HepG2 (cell line): Measurements from ENCODE around the gene ARHGAP23. TPM values are rescaled to one million over a fixed set of nuclear protein-coding genes. Genes with fewer than 3 reads are reported as not detected.
A peak's percentile ranks its signal among the peaks of the same experiment; 100 is the strongest.

ENCODE experiments used
- AGO2 ChIP-seq: fragments of 200-400 bp; formaldehyde crosslinking; optimal IDR thresholded peaks from 2 replicates; pipeline ENCODE3; 2017; ENCODE audit warnings: mild to moderate bottlenecking, low read depth, low read length, moderate library complexity
- BORCS8-MEF2B ChIP-seq: sonication (generic); formaldehyde crosslinking; IDR thresholded peaks from 2 replicates; pipeline ENCODE4 v1.8.0; 2022; ENCODE audit warnings: mild to moderate bottlenecking, missing genetic modification reagents
- DNMT3B ChIP-seq: conservative IDR thresholded peaks from 2 replicates; pipeline ENCODE4 v1.6.1; 2016; ENCODE audit warnings: missing biosample characterization, control low read depth
- KLF6 ChIP-seq: IDR thresholded peaks from 2 replicates; pipeline ENCODE4 v1.8.0; 2016; ENCODE audit warnings: missing biosample characterization, missing genetic modification reagents
- MIER3 ChIP-seq: IDR thresholded peaks from 2 replicates; pipeline ENCODE4 v1.6.1; 2016; ENCODE audit warnings: missing compliant biosample characterization, borderline replicate concordance
- SAP130 ChIP-seq: IDR thresholded peaks from 2 replicates; pipeline ENCODE4 v1.6.1; 2016; ENCODE audit warnings: low read depth
- TEAD3 ChIP-seq: optimal IDR thresholded peaks from 2 replicates; pipeline ENCODE3; 2016; ENCODE audit warnings: borderline replicate concordance
- ZC3H4 ChIP-seq: sonication (generic); formaldehyde crosslinking; IDR thresholded peaks from 2 replicates; pipeline ENCODE4 v1.4.0; 2020; ENCODE audit warnings: missing genetic modification reagents, borderline replicate concordance
- ZNF234 ChIP-seq: sonication (generic); formaldehyde crosslinking; conservative IDR thresholded peaks from 2 replicates; pipeline ENCODE4 v1.5.1; 2020; ENCODE audit warnings: mild to moderate bottlenecking, missing genetic modification reagents
- ZNF431 ChIP-seq: sonication (generic); formaldehyde crosslinking; IDR thresholded peaks from 2 replicates; pipeline ENCODE4 v1.9.0; 2022; ENCODE audit warnings: missing genetic modification reagents, low read depth, mild to moderate bottlenecking, borderline replicate concordance
- ZNF589 ChIP-seq: sonication (generic); formaldehyde crosslinking; conservative IDR thresholded peaks from 2 replicates; pipeline ENCODE4 v1.8.0; 2022; ENCODE audit warnings: mild to moderate bottlenecking, moderate library complexity, missing genetic modification reagents
- ZNF780A ChIP-seq: sonication (generic); formaldehyde crosslinking; IDR thresholded peaks from 2 replicates; pipeline ENCODE4 v1.8.0; 2022; ENCODE audit warnings: mild to moderate bottlenecking, missing genetic modification reagents, moderate library complexity
- polyA plus RNA-seq, 8 experiments: library from polyadenylated mRNA; depleted of rRNA in 3 of 8; stranded (reverse) in 7 of 8; unstranded in 1 of 8; fragments of >200 nt; fragmentation: Illumina TruSeq in 4 of 8; extraction: Trizol in 4 of 8; gene quantifications; 2 replicates each; pipeline versions ENCODE4 v1.2.1 to v1.2.3, GENCODE V29; 2011 to 2016; ENCODE audit warnings: low read depth in 4 of 8, missing spikeins in 1 of 8, mixed read lengths in 1 of 8; ENCODE audit not compliant: insufficient read depth in 1 of 8
- total RNA-seq, 5 experiments: library from RNA; depleted of rRNA; stranded (reverse); fragments of >200 nt; fragmentation: Illumina TruSeq; extraction: Trizol; gene quantifications; 2 replicates each; pipeline ENCODE4 v1.2.3, GENCODE V29; 2016; ENCODE audit warnings: low read depth in 1 of 5
- TF ChIP-seq, protein P1 (sequence below): fragments of 450-650 bp; IDR thresholded peaks from 2 replicates; pipeline ENCODE4 v1.6.1; 2017
- TF ChIP-seq, protein P2 (sequence below): sonication (generic); formaldehyde crosslinking; IDR thresholded peaks from 2 replicates; pipeline ENCODE4 v1.4.0; 2020; ENCODE audit warnings: mild to moderate bottlenecking, missing genetic modification reagents, borderline replicate concordance
- TF ChIP-seq, protein P3 (sequence below): sonication (generic); formaldehyde crosslinking; IDR thresholded peaks from 2 replicates; pipeline ENCODE4 v1.4.0; 2020; ENCODE audit warnings: mild to moderate bottlenecking, missing genetic modification reagents, borderline replicate concordance
- TF ChIP-seq, protein P4 (sequence below): sonication (generic); formaldehyde crosslinking; conservative IDR thresholded peaks from 2 replicates; pipeline ENCODE4 v1.4.0; 2020; ENCODE audit warnings: mild to moderate bottlenecking, missing genetic modification reagents, moderate library complexity
- TF ChIP-seq, protein P5 (sequence below): sonication (generic); formaldehyde crosslinking; IDR thresholded peaks from 2 replicates; pipeline ENCODE4 v1.9.0; 2022; ENCODE audit warnings: missing genetic modification reagents, mild to moderate bottlenecking, borderline replicate concordance

The ARHGAP23 gene
- total and polyA plus RNA-seq, 2 of the 13 experiments (the other 11 are each of a cell fraction or from before 2014, with no cell fraction given): 0.03 TPM; not detected in 1

DNA sequence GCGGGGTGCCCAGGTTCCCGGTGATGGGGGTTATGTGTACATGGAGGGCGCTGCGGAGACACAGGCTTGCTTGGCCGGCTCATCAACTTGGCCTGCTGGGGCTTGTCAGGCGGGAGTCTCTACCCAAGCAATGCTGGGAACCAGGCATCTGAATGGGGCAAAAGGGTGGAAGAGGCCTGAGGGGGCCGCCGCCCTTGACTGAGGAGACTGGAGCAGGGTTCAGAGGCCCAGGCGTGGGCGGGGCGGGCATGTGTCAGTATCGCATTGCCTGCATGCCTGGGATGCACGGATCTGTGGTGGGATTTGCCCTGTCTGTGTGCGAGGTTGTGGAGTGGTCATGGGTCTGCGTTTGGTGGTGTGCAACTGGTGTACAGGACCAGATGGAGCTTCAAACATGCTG lies 21.1 kb downstream of the ARHGAP23 start (continued):
- TF ChIP-seq, protein P1, sequence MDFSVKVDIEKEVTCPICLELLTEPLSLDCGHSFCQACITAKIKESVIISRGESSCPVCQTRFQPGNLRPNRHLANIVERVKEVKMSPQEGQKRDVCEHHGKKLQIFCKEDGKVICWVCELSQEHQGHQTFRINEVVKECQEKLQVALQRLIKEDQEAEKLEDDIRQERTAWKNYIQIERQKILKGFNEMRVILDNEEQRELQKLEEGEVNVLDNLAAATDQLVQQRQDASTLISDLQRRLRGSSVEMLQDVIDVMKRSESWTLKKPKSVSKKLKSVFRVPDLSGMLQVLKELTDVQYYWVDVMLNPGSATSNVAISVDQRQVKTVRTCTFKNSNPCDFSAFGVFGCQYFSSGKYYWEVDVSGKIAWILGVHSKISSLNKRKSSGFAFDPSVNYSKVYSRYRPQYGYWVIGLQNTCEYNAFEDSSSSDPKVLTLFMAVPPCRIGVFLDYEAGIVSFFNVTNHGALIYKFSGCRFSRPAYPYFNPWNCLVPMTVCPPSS: no peak
- TF ChIP-seq AGO2 (no peak), DNMT3B (CRISPR knock-in tag) (no peak), ZNF589 (no peak), KLF6 (CRISPR knock-in tag) (no peak), MIER3 (no peak), ZNF431 (no peak), ZNF234 (no peak), ZNF780A (CRISPR knock-in tag) (no peak), ZC3H4 (CRISPR knock-in tag) (no peak), BORCS8-MEF2B (no peak), SAP130 (CRISPR knock-in tag) (0 out of 2 replicates have a peak, but pooled peaks have one; percentile 43), TEAD3 (CRISPR knock-in tag) (peak; percentile 86)
- TF ChIP-seq, protein P2, sequence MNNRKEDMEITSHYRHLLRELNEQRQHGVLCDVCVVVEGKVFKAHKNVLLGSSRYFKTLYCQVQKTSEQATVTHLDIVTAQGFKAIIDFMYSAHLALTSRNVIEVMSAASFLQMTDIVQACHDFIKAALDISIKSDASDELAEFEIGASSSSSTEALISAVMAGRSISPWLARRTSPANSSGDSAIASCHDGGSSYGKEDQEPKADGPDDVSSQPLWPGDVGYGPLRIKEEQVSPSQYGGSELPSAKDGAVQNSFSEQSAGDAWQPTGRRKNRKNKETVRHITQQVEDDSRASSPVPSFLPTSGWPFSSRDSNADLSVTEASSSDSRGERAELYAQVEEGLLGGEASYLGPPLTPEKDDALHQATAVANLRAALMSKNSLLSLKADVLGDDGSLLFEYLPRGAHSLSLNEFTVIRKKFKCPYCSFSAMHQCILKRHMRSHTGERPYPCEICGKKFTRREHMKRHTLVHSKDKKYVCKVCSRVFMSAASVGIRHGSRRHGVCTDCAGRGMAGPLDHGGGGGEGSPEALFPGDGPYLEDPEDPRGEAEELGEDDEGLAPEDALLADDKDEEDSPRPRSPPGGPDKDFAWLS (CRISPR knock-in tag): no peak
- TF ChIP-seq, protein P3, sequence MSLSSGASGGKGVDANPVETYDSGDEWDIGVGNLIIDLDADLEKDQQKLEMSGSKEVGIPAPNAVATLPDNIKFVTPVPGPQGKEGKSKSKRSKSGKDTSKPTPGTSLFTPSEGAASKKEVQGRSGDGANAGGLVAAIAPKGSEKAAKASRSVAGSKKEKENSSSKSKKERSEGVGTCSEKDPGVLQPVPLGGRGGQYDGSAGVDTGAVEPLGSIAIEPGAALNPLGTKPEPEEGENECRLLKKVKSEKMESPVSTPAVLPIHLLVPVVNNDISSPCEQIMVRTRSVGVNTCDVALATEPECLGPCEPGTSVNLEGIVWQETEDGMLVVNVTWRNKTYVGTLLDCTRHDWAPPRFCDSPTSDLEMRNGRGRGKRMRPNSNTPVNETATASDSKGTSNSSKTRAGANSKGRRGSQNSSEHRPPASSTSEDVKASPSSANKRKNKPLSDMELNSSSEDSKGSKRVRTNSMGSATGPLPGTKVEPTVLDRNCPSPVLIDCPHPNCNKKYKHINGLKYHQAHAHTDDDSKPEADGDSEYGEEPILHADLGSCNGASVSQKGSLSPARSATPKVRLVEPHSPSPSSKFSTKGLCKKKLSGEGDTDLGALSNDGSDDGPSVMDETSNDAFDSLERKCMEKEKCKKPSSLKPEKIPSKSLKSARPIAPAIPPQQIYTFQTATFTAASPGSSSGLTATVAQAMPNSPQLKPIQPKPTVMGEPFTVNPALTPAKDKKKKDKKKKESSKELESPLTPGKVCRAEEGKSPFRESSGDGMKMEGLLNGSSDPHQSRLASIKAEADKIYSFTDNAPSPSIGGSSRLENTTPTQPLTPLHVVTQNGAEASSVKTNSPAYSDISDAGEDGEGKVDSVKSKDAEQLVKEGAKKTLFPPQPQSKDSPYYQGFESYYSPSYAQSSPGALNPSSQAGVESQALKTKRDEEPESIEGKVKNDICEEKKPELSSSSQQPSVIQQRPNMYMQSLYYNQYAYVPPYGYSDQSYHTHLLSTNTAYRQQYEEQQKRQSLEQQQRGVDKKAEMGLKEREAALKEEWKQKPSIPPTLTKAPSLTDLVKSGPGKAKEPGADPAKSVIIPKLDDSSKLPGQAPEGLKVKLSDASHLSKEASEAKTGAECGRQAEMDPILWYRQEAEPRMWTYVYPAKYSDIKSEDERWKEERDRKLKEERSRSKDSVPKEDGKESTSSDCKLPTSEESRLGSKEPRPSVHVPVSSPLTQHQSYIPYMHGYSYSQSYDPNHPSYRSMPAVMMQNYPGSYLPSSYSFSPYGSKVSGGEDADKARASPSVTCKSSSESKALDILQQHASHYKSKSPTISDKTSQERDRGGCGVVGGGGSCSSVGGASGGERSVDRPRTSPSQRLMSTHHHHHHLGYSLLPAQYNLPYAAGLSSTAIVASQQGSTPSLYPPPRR: no peak
- TF ChIP-seq, protein P4, sequence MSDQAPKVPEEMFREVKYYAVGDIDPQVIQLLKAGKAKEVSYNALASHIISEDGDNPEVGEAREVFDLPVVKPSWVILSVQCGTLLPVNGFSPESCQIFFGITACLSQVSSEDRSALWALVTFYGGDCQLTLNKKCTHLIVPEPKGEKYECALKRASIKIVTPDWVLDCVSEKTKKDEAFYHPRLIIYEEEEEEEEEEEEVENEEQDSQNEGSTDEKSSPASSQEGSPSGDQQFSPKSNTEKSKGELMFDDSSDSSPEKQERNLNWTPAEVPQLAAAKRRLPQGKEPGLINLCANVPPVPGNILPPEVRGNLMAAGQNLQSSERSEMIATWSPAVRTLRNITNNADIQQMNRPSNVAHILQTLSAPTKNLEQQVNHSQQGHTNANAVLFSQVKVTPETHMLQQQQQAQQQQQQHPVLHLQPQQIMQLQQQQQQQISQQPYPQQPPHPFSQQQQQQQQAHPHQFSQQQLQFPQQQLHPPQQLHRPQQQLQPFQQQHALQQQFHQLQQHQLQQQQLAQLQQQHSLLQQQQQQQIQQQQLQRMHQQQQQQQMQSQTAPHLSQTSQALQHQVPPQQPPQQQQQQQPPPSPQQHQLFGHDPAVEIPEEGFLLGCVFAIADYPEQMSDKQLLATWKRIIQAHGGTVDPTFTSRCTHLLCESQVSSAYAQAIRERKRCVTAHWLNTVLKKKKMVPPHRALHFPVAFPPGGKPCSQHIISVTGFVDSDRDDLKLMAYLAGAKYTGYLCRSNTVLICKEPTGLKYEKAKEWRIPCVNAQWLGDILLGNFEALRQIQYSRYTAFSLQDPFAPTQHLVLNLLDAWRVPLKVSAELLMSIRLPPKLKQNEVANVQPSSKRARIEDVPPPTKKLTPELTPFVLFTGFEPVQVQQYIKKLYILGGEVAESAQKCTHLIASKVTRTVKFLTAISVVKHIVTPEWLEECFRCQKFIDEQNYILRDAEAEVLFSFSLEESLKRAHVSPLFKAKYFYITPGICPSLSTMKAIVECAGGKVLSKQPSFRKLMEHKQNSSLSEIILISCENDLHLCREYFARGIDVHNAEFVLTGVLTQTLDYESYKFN (CRISPR knock-in tag): peak; percentile 39
- TF ChIP-seq, protein P5, sequence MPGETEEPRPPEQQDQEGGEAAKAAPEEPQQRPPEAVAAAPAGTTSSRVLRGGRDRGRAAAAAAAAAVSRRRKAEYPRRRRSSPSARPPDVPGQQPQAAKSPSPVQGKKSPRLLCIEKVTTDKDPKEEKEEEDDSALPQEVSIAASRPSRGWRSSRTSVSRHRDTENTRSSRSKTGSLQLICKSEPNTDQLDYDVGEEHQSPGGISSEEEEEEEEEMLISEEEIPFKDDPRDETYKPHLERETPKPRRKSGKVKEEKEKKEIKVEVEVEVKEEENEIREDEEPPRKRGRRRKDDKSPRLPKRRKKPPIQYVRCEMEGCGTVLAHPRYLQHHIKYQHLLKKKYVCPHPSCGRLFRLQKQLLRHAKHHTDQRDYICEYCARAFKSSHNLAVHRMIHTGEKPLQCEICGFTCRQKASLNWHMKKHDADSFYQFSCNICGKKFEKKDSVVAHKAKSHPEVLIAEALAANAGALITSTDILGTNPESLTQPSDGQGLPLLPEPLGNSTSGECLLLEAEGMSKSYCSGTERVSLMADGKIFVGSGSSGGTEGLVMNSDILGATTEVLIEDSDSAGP (CRISPR knock-in tag): no peak
